IPS DF 6.9 (cell line): ENCODE measurements around the gene TMEM273.

Experiments
- DNase-seq: peaks from one replicate; pipeline ENCODE4 v3.0.0-alpha.2; 2013; ENCODE audit warnings: low read depth, low spot score
- H3K27ac ChIP-seq: one replicate; pipeline ENCODE4 v1.5.1; 2013; ENCODE audit warnings: low read length, control low read depth
- H3K27me3 ChIP-seq: 2 replicates; pipeline ENCODE4 v1.6.1; 2013; ENCODE audit warnings: mild to moderate bottlenecking, low read length; ENCODE audit not compliant: control insufficient read depth, insufficient read depth
- H3K36me3 ChIP-seq: 2 replicates; pipeline ENCODE4 v1.6.1; 2013; ENCODE audit warnings: low read length; ENCODE audit not compliant: control insufficient read depth, insufficient read depth
- H3K4me1 ChIP-seq: 2 replicates; pipeline ENCODE4 v1.6.1; 2013; ENCODE audit warnings: low read length; ENCODE audit not compliant: control insufficient read depth, insufficient read depth
- H3K4me3 ChIP-seq: 2 replicates; pipeline ENCODE4 v1.5.1; 2013; ENCODE audit warnings: mild to moderate bottlenecking, low read length
- H3K9me3 ChIP-seq: 2 replicates; pipeline ENCODE4 v1.6.1; 2013; ENCODE audit warnings: low read length, inconsistent platforms; ENCODE audit not compliant: control insufficient read depth, insufficient read depth
- WGBS: extraction: QIAGEN DNeasy Blood & Tissue Kit; methylation state at CpG from one replicate; pipeline ENCODE4 v1.1.7; 2013; ENCODE audit warnings: mixed read lengths, missing lambda C conversion rate; ENCODE audit not compliant: insufficient read length, insufficient coverage; 5-methylcytosine and 5-hydroxymethylcytosine counted together

TMEM273 gene

GRCh38 chr10:49186613-49187012 is 1.6 kb downstream of the TMEM273 start:
- DNase-seq: no peak
- H3K9me3 ChIP-seq: no peaks in the 10 kb centered on the region
- no peaks in the 10 kb centered on the region for H3K27me3 ChIP-seq
- WGBS: no CpG with 5 or more reads among the region's 4 CpGs
- no peak overlapping the region for H3K4me3 ChIP-seq
- H3K27ac ChIP-seq: no peak overlapping the region
- no peaks in the 10 kb centered on the region for H3K4me1 ChIP-seq
- H3K36me3 ChIP-seq: no peaks in the 10 kb centered on the region

- no peaks in the 10 kb centered on the region for H3K36me3 ChIP-seq
- H3K27me3 ChIP-seq: no peaks in the 10 kb centered on the region
- DNase-seq: no peak
- no peak overlapping the region for H3K4me3 ChIP-seq
- H3K4me1 ChIP-seq: no peaks in the 10 kb centered on the region
- WGBS: no CpG with 5 or more reads among the region's 3 CpGs
- H3K9me3 ChIP-seq: no peaks in the 10 kb centered on the region
- H3K27ac ChIP-seq: no peak overlapping the region
Observed at GRCh38 chr10:49185213-49185612, 3.0 kb downstream of the TMEM273 start.

GRCh38 chr10:49184642-49185111 is 3.5 kb downstream of the TMEM273 start:
- Histone ChIP-seq H3K4me3 (no peak overlapping the region), H3K27ac (no peak overlapping the region), H3K27me3 (no peaks in the 10 kb centered on the region), H3K9me3 (no peaks in the 10 kb centered on the region), H3K36me3 (no peaks in the 10 kb centered on the region), H3K4me1 (no peaks in the 10 kb centered on the region)
- WGBS: no CpG with 5 or more reads among the region's 6 CpGs
- no peak for DNase-seq

GRCh38 chr10:49183596-49184542 is 4.3 kb downstream of the TMEM273 start:
- no peak overlapping the region for H3K4me3 ChIP-seq
- WGBS: no CpG with 5 or more reads among the region's 5 CpGs
- H3K27ac ChIP-seq: no peak overlapping the region
- no peaks in the 10 kb centered on the region for H3K27me3 ChIP-seq
- DNase-seq: no peak
- H3K4me1 ChIP-seq: no peaks in the 10 kb centered on the region
- H3K9me3 ChIP-seq: no peaks in the 10 kb centered on the region
- no peaks in the 10 kb centered on the region for H3K36me3 ChIP-seq

- H3K9me3 ChIP-seq: no peaks in the 10 kb centered on the region
- H3K27ac ChIP-seq: no peak overlapping the region
- no CpG with 5 or more reads among the region's 4 CpGs for WGBS
- DNase-seq: no peak
- H3K36me3 ChIP-seq: no peaks in the 10 kb centered on the region
- H3K27me3 ChIP-seq: no peaks in the 10 kb centered on the region
- H3K4me1 ChIP-seq: no peaks in the 10 kb centered on the region
- H3K4me3 ChIP-seq: no peak overlapping the region
Observed at GRCh38 chr10:49182776-49183175, 5.4 kb downstream of the TMEM273 start.

GRCh38 chr10:49180444-49180860 is 7.7 kb downstream of the TMEM273 start:
- no CpG with 5 or more reads among the region's 3 CpGs for WGBS
- no peaks in the 10 kb centered on the region for H3K36me3 ChIP-seq
- H3K4me1 ChIP-seq: no peaks in the 10 kb centered on the region
- no peaks in the 10 kb centered on the region for H3K27me3 ChIP-seq
- no peak overlapping the region for H3K27ac ChIP-seq
- DNase-seq: no peak
- no peaks in the 10 kb centered on the region for H3K9me3 ChIP-seq
- no peak overlapping the region for H3K4me3 ChIP-seq

GRCh38 chr10:49179699-49180443 is 8.3 kb downstream of the TMEM273 start:
- no peak for DNase-seq
- no peaks in the 10 kb centered on the region for H3K9me3 ChIP-seq
- WGBS: no CpG with 5 or more reads among the region's 10 CpGs
- no peak overlapping the region for H3K4me3 ChIP-seq
- H3K4me1 ChIP-seq: no peaks in the 10 kb centered on the region
- no peaks in the 10 kb centered on the region for H3K36me3 ChIP-seq
- H3K27ac ChIP-seq: no peak overlapping the region
- no peaks in the 10 kb centered on the region for H3K27me3 ChIP-seq

GRCh38 chr10:49178489-49179471 is 9.4 kb downstream of the TMEM273 start:
- Histone ChIP-seq H3K27ac (no peak overlapping the region), H3K4me3 (no peak overlapping the region), H3K9me3 (no peaks in the 10 kb centered on the region), H3K27me3 (no peaks in the 10 kb centered on the region), H3K36me3 (no peaks in the 10 kb centered on the region), H3K4me1 (no peaks in the 10 kb centered on the region)
- no CpG with 5 or more reads among the region's 6 CpGs for WGBS
- no peak for DNase-seq

- no CpG with 5 or more reads among the region's 9 CpGs for WGBS
- no peak overlapping the region for H3K27ac ChIP-seq
- no peak overlapping the region for H3K4me3 ChIP-seq
- H3K36me3 ChIP-seq: no peaks in the 10 kb centered on the region
- DNase-seq: no peak
- H3K4me1 ChIP-seq: no peaks in the 10 kb centered on the region
- no peaks in the 10 kb centered on the region for H3K9me3 ChIP-seq
- H3K27me3 ChIP-seq: no peaks in the 10 kb centered on the region
Observed at GRCh38 chr10:49177391-49178355, 10.5 kb downstream of the TMEM273 start.
